Activated CD4-positive, alpha-beta T cell treated with anti-CD3 and anti-CD28 coated beads for 36 hours (primary cell): ENCODE results near the gene ENAH. TPM values are rescaled to one million over a fixed set of nuclear protein-coding genes. Genes with fewer than 3 reads are reported as not detected.
"Not testable (repeated sequence)": the region's sequence is repeated elsewhere in the genome, so short reads cannot be mapped to it uniquely, and the experiment has no call there.

ENCODE experiments used
- ATAC-seq: fragments of 200-7000 bp; cut with Tn5 transposase; one replicate; pipeline ENCODE4 v1.10.0; 2021; ENCODE audit warnings: mild to moderate bottlenecking, moderate library complexity
- CTCF ChIA-PET: fragments of 350-600 bp; sonication (Branson Sonifier 250); formaldehyde crosslinking; loops from one replicate; lab custom pipeline; 2021; ENCODE audit warnings: antibody characterized with exemption; lab: Charles Lee
- POLR2A ChIA-PET: fragments of 350-600 bp; sonication (Branson Sonifier 250); formaldehyde crosslinking; loops from one replicate; lab custom pipeline; 2021; ENCODE audit warnings: antibody characterized with exemption, inconsistent platforms; lab: Charles Lee
- DNase-seq: peaks from one replicate; pipeline ENCODE4 v3.0.0-alpha.2; 2020
- H3K27ac Mint-ChIP-seq: one replicate; pipeline ENCODE4 v1.8.0; 2021; ENCODE audit warnings: mixed read lengths
- H3K27me3 Mint-ChIP-seq: one replicate; pipeline ENCODE4 v1.8.0; 2021; ENCODE audit warnings: mixed read lengths
- H3K36me3 Mint-ChIP-seq: one replicate; pipeline ENCODE4 v1.8.0; 2021; ENCODE audit warnings: low read depth, mixed read lengths
- H3K4me1 Mint-ChIP-seq: one replicate; pipeline ENCODE4 v1.8.0; 2021; ENCODE audit warnings: mixed read lengths
- H3K4me3 Mint-ChIP-seq: one replicate; pipeline ENCODE4 v1.8.0; 2021; ENCODE audit warnings: mild to moderate bottlenecking, moderate library complexity, mixed read lengths
- H3K9me3 Mint-ChIP-seq: one replicate; pipeline ENCODE4 v1.8.0; 2021; ENCODE audit warnings: low read depth, mixed read lengths
- intact Hi-C, 2 experiments: fragments of 100-400 bp; cut with DNase I in 1 of 2; cut with micrococcal nuclease in 1 of 2; formaldehyde crosslinking; loops; one replicate each; pipeline versions ENCODE4 v1.14.2 to v1.15.1; 2022 to 2024; cut with DNase I, micrococcal nuclease
- total RNA-seq, 2 experiments: library from RNA; stranded (reverse); gene quantifications; one replicate each; pipeline ENCODE4 v1.2.3, GENCODE V29; 2021

The ENAH gene
- total RNA-seq, 2 experiments from 2014 or later = 0.62 to 0.81 TPM

- intact Hi-C loops = no loop called here
- Mint-ChIP-seq H3K9me3 (no peaks in the 10 kb centered on the region), H3K36me3 (no peaks in the 10 kb centered on the region), H3K27me3 (no peaks in the 10 kb centered on the region), H3K4me3 (no peak overlapping the region), H3K27ac (no peak overlapping the region), H3K4me1 (no peaks in the 10 kb centered on the region)
- DNase-seq = no peak
- ChIA-PET CTCF (interaction anchor here (0.5 to 2.2 kb wide), 6 partner anchors 10 to 1069 kb away, joined by 3 to 10 read pairs (median 4); no protein-coding TSS in a partner anchor), POLR2A (no interaction called here)
- no peak for ATAC-seq
These were observed 130.2 kb downstream of the ENAH start for GRCh38 chr1:225522588-225523262.

GRCh38 chr1:225520587-225521227, 132.2 kb downstream of the ENAH start:
- Mint-ChIP-seq H3K9me3 (no peaks in the 10 kb centered on the region), H3K27ac (no peak overlapping the region), H3K27me3 (no peaks in the 10 kb centered on the region), H3K4me1 (no peaks in the 10 kb centered on the region), H3K36me3 (no peaks in the 10 kb centered on the region), H3K4me3 (no peak overlapping the region)
- ChIA-PET CTCF (interaction anchor here (0.6 kb wide), 1 partner anchor 82 kb away, joined by 4 read pairs; no protein-coding TSS in a partner anchor), POLR2A (no interaction called here)
- no peak for ATAC-seq
- intact Hi-C loops = no loop called here
- no peak for DNase-seq

- intact Hi-C loops = no loop called here
- H3K4me1 Mint-ChIP-seq = no peaks in the 10 kb centered on the region
- H3K9me3 Mint-ChIP-seq = no peaks in the 10 kb centered on the region
- H3K36me3 Mint-ChIP-seq = no peaks in the 10 kb centered on the region
- H3K27ac Mint-ChIP-seq = no peak overlapping the region
- POLR2A ChIA-PET = no interaction called here
- CTCF ChIA-PET = interaction anchor here (0.8 kb wide), 1 partner anchor 288 kb away, joined by 3 read pairs; no protein-coding TSS in a partner anchor
- H3K27me3 Mint-ChIP-seq = no peaks in the 10 kb centered on the region
- ATAC-seq = no peak
- no peak for DNase-seq
- no peak overlapping the region for H3K4me3 Mint-ChIP-seq
These were observed 133.6 kb downstream of the ENAH start for GRCh38 chr1:225519166-225519863.

GRCh38 chr1:225517697-225518096, 135.2 kb downstream of the ENAH start:
- Mint-ChIP-seq H3K27me3 (peaks cover 2% of the 10 kb centered on the region), H3K4me3 (no peak overlapping the region), H3K36me3 (no peaks in the 10 kb centered on the region), H3K4me1 (no peaks in the 10 kb centered on the region), H3K27ac (no peak overlapping the region), H3K9me3 (no peaks in the 10 kb centered on the region)
- intact Hi-C loops = no loop called here
- ChIA-PET POLR2A (no interaction called here), CTCF (interaction anchor here (0.6 to 1.4 kb wide), 5 partner anchors 12 to 470 kb away, joined by 3 to 4 read pairs (median 3); no protein-coding TSS in a partner anchor)
- ATAC-seq (no peak), DNase-seq (no peak)

GRCh38 chr1:225517221-225517620, 135.7 kb downstream of the ENAH start:
- Mint-ChIP-seq H3K4me1 (no peaks in the 10 kb centered on the region), H3K9me3 (no peaks in the 10 kb centered on the region), H3K36me3 (no peaks in the 10 kb centered on the region), H3K27me3 (peaks cover 2% of the 10 kb centered on the region), H3K4me3 (no peak overlapping the region), H3K27ac (no peak overlapping the region)
- intact Hi-C loops = no loop called here
- ChIA-PET POLR2A (no interaction called here), CTCF (interaction anchor here (1.3 to 1.4 kb wide), 2 partner anchors 13 to 470 kb away, joined by 3 to 4 read pairs; no protein-coding TSS in a partner anchor)
- no peak for DNase-seq
- no peak for ATAC-seq

- H3K36me3 Mint-ChIP-seq = no peaks in the 10 kb centered on the region
- peaks cover 3% of the 10 kb centered on the region for H3K4me1 Mint-ChIP-seq
- DNase-seq (no peak), ATAC-seq (no peak)
- peaks cover 5% of the 10 kb centered on the region for H3K27me3 Mint-ChIP-seq
- no peaks in the 10 kb centered on the region for H3K9me3 Mint-ChIP-seq
- H3K27ac Mint-ChIP-seq = no peak overlapping the region
- CTCF ChIA-PET = interaction anchor here (0.6 kb wide), 1 partner anchor 1882 kb away, joined by 4 read pairs; no protein-coding TSS in a partner anchor
- intact Hi-C loops = no loop called here
- no peak overlapping the region for H3K4me3 Mint-ChIP-seq
- POLR2A ChIA-PET = no interaction called here
These were observed 138.2 kb downstream of the ENAH start for GRCh38 chr1:225514671-225515081.

GRCh38 chr1:225513576-225513975, 139.3 kb downstream of the ENAH start:
- H3K36me3 Mint-ChIP-seq, H3K9me3 Mint-ChIP-seq, H3K27ac Mint-ChIP-seq, H3K4me3 Mint-ChIP-seq, intact Hi-C loops, ATAC-seq, POLR2A ChIA-PET, H3K27me3 Mint-ChIP-seq, DNase-seq: not testable (repeated sequence)
- H3K4me1 Mint-ChIP-seq = peaks cover 10% of the 10 kb centered on the region
- CTCF ChIA-PET = interaction anchor here (0.8 kb wide), 1 partner anchor 166 kb away, joined by 3 read pairs; no protein-coding TSS in a partner anchor

- ATAC-seq (no peak), DNase-seq (no peak)
- no peaks in the 10 kb centered on the region for H3K9me3 Mint-ChIP-seq
- peaks cover 12% of the 10 kb centered on the region for H3K4me1 Mint-ChIP-seq
- no peak overlapping the region for H3K4me3 Mint-ChIP-seq
- H3K36me3 Mint-ChIP-seq = no peaks in the 10 kb centered on the region
- CTCF ChIA-PET = interaction anchor here (1.2 kb wide), 1 partner anchor 12 kb away, joined by 4 read pairs; no protein-coding TSS in a partner anchor
- H3K27me3 Mint-ChIP-seq = peaks cover 9% of the 10 kb centered on the region
- no peak overlapping the region for H3K27ac Mint-ChIP-seq
- intact Hi-C loops = no loop called here
- POLR2A ChIA-PET = no interaction called here
These were observed 141.0 kb downstream of the ENAH start for GRCh38 chr1:225511828-225512381.

GRCh38 chr1:225510740-225511139, 142.2 kb downstream of the ENAH start:
- H3K4me1 Mint-ChIP-seq = peaks cover 12% of the 10 kb centered on the region

GRCh38 chr1:225509770-225510169, 143.2 kb downstream of the ENAH start:
- Mint-ChIP-seq H3K4me1 (peaks cover 12% of the 10 kb centered on the region), H3K4me3 (no peak overlapping the region), H3K27me3 (peaks cover 9% of the 10 kb centered on the region), H3K36me3 (no peaks in the 10 kb centered on the region), H3K9me3 (no peaks in the 10 kb centered on the region), H3K27ac (no peak overlapping the region)
- no peak for DNase-seq
- peak; percentile 74 for ATAC-seq
- ChIA-PET CTCF (interaction anchor here (0.6 to 2.2 kb wide), 2 partner anchors 13 to 240 kb away, joined by 3 to 10 read pairs; no protein-coding TSS in a partner anchor), POLR2A (no interaction called here)
- intact Hi-C loops = no loop called here

More at GRCh38 chr1:225510740-225511139, 142.2 kb downstream of the ENAH start:
- H3K4me3 Mint-ChIP-seq, H3K36me3 Mint-ChIP-seq, H3K27ac Mint-ChIP-seq, DNase-seq, H3K9me3 Mint-ChIP-seq, intact Hi-C loops, H3K27me3 Mint-ChIP-seq, ATAC-seq: not testable (repeated sequence)
- ChIA-PET POLR2A (interaction anchor here (0.6 kb wide), 1 partner anchor 127 kb away, joined by 3 read pairs; no protein-coding TSS in a partner anchor), CTCF (interaction anchor here (0.6 to 1.0 kb wide), 2 partner anchors 36 to 38 kb away, joined by 3 read pairs; no protein-coding TSS in a partner anchor)

GRCh38 chr1:225509376-225509707, 143.6 kb downstream of the ENAH start:
- H3K9me3 Mint-ChIP-seq = no peaks in the 10 kb centered on the region
- intact Hi-C loops = no loop called here
- no peak for DNase-seq
- ChIA-PET POLR2A (no interaction called here), CTCF (interaction anchor here (0.6 to 2.2 kb wide), 3 partner anchors 14 to 454 kb away, joined by 3 to 10 read pairs (median 3); no protein-coding TSS in a partner anchor)
- H3K4me1 Mint-ChIP-seq = peaks cover 12% of the 10 kb centered on the region
- peaks cover 9% of the 10 kb centered on the region for H3K27me3 Mint-ChIP-seq
- H3K4me3 Mint-ChIP-seq = no peak overlapping the region
- H3K27ac Mint-ChIP-seq = no peak overlapping the region
- no peaks in the 10 kb centered on the region for H3K36me3 Mint-ChIP-seq
- no peak for ATAC-seq
